ENCODE data around the gene SMOC2. TPM values are rescaled to one million over a fixed set of nuclear protein-coding genes. Genes with fewer than 3 reads are reported as not detected.

Gene SMOC2
- total and polyA plus RNA-seq, 2 donors (not counting 1 experiment from before 2014, with no cell fraction given): 0.37 TPM; not detected in 1

DNA sequence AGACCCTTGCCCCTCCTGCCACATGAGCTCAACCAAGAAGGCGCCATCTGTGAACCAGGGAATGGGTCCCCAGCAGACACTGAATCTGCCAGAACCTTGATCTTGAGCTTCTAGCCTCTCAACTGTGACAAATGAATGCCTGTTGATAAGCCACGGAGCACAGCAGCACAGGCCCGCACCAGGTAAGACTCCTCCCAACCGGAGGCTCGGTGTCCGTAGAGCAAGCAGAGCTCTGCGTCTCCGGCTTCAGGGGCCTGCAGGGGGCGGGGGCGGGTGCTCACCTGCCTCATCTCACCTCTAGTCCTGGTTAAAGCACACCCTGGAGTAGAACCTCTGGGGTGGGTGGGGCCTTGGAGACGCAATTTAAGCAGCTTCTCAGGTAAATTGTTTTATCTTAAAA lies 122.7 kb downstream of the SMOC2 start:
- TF ChIP-seq EZH2 (IDR thresholded peaks at IDR 0.05; ENCODE audit: borderline replicate concordance, insufficient read depth, low read depth, low read length, poor library complexity, severe bottlenecking): no peak
- TF ChIP-seq, protein P1, sequence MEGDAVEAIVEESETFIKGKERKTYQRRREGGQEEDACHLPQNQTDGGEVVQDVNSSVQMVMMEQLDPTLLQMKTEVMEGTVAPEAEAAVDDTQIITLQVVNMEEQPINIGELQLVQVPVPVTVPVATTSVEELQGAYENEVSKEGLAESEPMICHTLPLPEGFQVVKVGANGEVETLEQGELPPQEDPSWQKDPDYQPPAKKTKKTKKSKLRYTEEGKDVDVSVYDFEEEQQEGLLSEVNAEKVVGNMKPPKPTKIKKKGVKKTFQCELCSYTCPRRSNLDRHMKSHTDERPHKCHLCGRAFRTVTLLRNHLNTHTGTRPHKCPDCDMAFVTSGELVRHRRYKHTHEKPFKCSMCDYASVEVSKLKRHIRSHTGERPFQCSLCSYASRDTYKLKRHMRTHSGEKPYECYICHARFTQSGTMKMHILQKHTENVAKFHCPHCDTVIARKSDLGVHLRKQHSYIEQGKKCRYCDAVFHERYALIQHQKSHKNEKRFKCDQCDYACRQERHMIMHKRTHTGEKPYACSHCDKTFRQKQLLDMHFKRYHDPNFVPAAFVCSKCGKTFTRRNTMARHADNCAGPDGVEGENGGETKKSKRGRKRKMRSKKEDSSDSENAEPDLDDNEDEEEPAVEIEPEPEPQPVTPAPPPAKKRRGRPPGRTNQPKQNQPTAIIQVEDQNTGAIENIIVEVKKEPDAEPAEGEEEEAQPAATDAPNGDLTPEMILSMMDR (IDR thresholded peaks at IDR 0.05): no peak
- no peaks in the 10 kb centered on the region for H3K4me1 Mint-ChIP-seq
- H3K4me3 Mint-ChIP-seq: no peak overlapping the region
- no peak for ATAC-seq (ENCODE audit: low read depth)
- H3K27me3 Mint-ChIP-seq: no peaks in the 10 kb centered on the region
- H4K20me1 ChIP-seq (ENCODE audit: control insufficient read depth, insufficient read depth, low read length, poor library complexity, severe bottlenecking): no peaks in the 10 kb centered on the region
- 92% methylated on average over 7 of the region's 11 CpGs for WGBS (ENCODE audit: insufficient coverage)
- no peaks in the 10 kb centered on the region for H3K9me3 Mint-ChIP-seq (ENCODE audit: insufficient read depth)
- H3K27ac ChIP-seq (ENCODE audit: low read length in 2 of 2): no peak overlapping the region
- ChIA-PET POLR2A (no interaction called here), CTCF (no interaction called here)
- H3K9ac ChIP-seq (ENCODE audit: low read length): no peak overlapping the region
- no peak overlapping the region for H2AFZ ChIP-seq (ENCODE audit: insufficient read depth, low read depth, low read length, poor library complexity, severe bottlenecking)
- intact Hi-C loops (cut with micrococcal nuclease): no loop called here
- H3K9me3 ChIP-seq (ENCODE audit: control extremely low read depth in 1 of 3, control insufficient read depth in 2 of 3, insufficient read depth in 1 of 3, low read length in 2 of 3): peaks cover 0 to 12% (median 0%) of the 10 kb centered on the region in 3 donors
- no peaks in the 10 kb centered on the region for H3K27me3 ChIP-seq (replicated peaks in 1 of 4; ENCODE audit: control extremely low read depth in 1 of 4, control insufficient read depth in 3 of 4, insufficient read depth in 4 of 4, low read length in 3 of 4)
- no peak overlapping the region for H3K27ac Mint-ChIP-seq
- H3K4me1 ChIP-seq (ENCODE audit: control insufficient read depth in 2 of 2, insufficient read depth in 2 of 2, low read length in 2 of 2): no peaks in the 10 kb centered on the region
- DNase-seq: no peak
- H3K4me3 ChIP-seq (ENCODE audit: control extremely low read depth in 1 of 5, extremely low read depth in 1 of 5, insufficient read depth in 1 of 5, low read depth in 2 of 5, low read length in 4 of 5): no peak overlapping the region
- H3K36me3 ChIP-seq (replicated peaks in 1 of 2; ENCODE audit: control extremely low read depth in 1 of 2, control insufficient read depth in 1 of 2, extremely low read depth in 1 of 2, insufficient read depth in 2 of 2, low read length in 1 of 2): no peaks in the 10 kb centered on the region
- no peak overlapping the region for H3K4me2 ChIP-seq (replicated peaks; ENCODE audit: low read depth, low read length, poor library complexity, severe bottlenecking)
- H3K79me2 ChIP-seq (ENCODE audit: control insufficient read depth, insufficient read depth, low read length): no peaks in the 10 kb centered on the region

DNA sequence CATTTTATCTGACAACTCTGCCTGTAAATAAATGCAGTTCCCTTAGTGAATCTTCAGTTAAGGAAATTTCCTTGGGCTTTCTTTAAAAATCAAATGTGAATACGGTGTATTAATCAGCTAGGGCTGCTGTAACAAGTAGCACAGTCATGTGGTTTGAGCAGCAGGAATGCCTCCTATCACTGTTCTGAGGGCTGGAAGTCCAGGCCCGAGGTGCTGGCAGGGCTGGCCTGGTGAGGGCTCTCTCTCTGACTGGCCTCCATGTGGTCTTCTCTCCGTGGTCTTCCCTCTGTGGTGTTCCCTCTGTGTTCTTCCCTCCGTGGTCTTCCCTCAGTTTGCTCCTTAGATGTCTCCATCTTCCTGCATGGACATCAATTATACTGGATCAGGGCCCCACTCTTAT lies 124.1 kb downstream of the SMOC2 start:
- intact Hi-C loops (cut with micrococcal nuclease): no loop called here
- Histone ChIP-seq H3K4me3 (ENCODE audit: control extremely low read depth in 1 of 5, extremely low read depth in 1 of 5, insufficient read depth in 1 of 5, low read depth in 2 of 5, low read length in 4 of 5) (no peak overlapping the region), H3K36me3 (replicated peaks in 1 of 2; ENCODE audit: control extremely low read depth in 1 of 2, control insufficient read depth in 1 of 2, extremely low read depth in 1 of 2, insufficient read depth in 2 of 2, low read length in 1 of 2) (no peaks in the 10 kb centered on the region), H3K9ac (ENCODE audit: low read length) (no peak overlapping the region), H3K9me3 (ENCODE audit: control extremely low read depth in 1 of 3, control insufficient read depth in 2 of 3, insufficient read depth in 1 of 3, low read length in 2 of 3) (peaks cover 0 to 13% (median 0%) of the 10 kb centered on the region in 3 donors), H3K27ac (ENCODE audit: low read length in 2 of 2) (no peak overlapping the region), H3K27me3 (replicated peaks in 1 of 4; ENCODE audit: control extremely low read depth in 1 of 4, control insufficient read depth in 3 of 4, insufficient read depth in 4 of 4, low read length in 3 of 4) (no peaks in the 10 kb centered on the region), H3K4me1 (ENCODE audit: control insufficient read depth in 2 of 2, insufficient read depth in 2 of 2, low read length in 2 of 2) (no peaks in the 10 kb centered on the region), H3K4me2 (replicated peaks; ENCODE audit: low read depth, low read length, poor library complexity, severe bottlenecking) (no peak overlapping the region), H4K20me1 (ENCODE audit: control insufficient read depth, insufficient read depth, low read length, poor library complexity, severe bottlenecking) (no peaks in the 10 kb centered on the region), H2AFZ (ENCODE audit: insufficient read depth, low read depth, low read length, poor library complexity, severe bottlenecking) (no peak overlapping the region), H3K79me2 (ENCODE audit: control insufficient read depth, insufficient read depth, low read length) (no peaks in the 10 kb centered on the region)
- Mint-ChIP-seq H3K4me3 (no peak overlapping the region), H3K4me1 (no peaks in the 10 kb centered on the region), H3K27me3 (no peaks in the 10 kb centered on the region), H3K9me3 (ENCODE audit: insufficient read depth) (no peaks in the 10 kb centered on the region), H3K27ac (no peak overlapping the region)
- TF ChIP-seq, protein P1 (IDR thresholded peaks at IDR 0.05): no peak
- TF ChIP-seq EZH2 (IDR thresholded peaks at IDR 0.05; ENCODE audit: borderline replicate concordance, insufficient read depth, low read depth, low read length, poor library complexity, severe bottlenecking): no peak
- WGBS (ENCODE audit: insufficient coverage): 83% methylated on average over 4 of the region's 4 CpGs
- ChIA-PET CTCF (no interaction called here), POLR2A (no interaction called here)
- DNase-seq (no peak), ATAC-seq (ENCODE audit: low read depth) (no peak)

Data from B cell (primary cell).